Measurements from ENCODE around the gene TXNRD1.
"Not testable (repeated sequence)": the region's sequence is repeated elsewhere in the genome, so short reads cannot be mapped to it uniquely, and the experiment has no call there.

TXNRD1 gene

DNA sequence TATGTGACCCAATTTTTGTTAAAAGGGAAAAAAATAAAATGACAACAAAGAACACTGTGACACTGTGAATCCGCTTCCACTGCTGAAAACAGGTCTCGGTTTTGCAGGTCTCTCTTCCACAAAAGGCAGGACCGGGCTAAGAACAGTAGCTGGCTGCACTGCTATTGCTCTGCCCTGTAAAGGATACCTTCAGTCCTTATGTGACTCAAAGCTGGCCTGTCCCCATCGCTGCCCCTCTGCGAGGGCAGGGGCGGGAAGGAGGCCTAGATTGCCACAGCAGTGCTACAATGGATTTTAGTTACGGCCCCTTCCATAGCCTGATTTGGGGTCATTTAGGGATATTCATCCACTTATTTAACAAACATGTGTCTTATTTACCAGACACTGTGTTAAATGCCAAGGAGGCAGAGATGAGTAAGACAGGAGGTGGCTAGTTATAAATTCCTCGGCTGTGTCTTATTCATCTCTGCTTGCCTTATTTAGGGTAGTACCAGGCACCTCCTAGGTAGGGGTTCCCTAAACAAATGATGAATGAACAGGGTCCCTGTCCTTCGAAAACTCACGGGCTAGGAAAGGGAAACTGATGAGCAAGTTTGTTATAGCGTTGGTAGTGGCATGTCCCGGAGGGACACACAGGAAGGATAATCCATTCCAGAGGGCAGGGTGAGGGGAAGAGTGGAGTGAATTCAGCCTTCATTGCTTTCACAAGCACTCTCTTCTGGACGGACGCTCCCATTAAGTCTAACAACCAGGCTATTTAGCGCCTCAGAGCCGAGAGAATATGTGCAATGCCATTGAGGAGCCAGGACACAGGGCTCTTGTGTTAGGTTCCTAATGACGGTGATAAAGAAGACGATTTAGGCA lies 161.3 kb downstream of the TXNRD1 start:
- no peak for DNase-seq

DNA sequence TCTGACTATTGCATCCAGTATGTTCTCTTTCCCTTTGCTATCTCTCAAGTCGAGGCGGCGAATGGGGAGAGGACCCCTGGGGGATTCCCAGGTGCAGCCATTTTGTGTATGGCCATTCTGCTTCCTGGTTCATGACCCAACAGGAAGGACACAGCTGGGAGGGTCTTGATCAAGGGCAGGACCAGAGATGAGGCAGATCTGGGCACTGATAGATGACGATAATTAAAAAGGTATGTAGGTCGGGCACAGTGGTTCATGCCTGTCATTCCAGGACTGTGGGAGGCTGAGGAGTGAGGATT lies 161.9 kb downstream of the TXNRD1 start:
- DNase-seq, result no peak

DNA sequence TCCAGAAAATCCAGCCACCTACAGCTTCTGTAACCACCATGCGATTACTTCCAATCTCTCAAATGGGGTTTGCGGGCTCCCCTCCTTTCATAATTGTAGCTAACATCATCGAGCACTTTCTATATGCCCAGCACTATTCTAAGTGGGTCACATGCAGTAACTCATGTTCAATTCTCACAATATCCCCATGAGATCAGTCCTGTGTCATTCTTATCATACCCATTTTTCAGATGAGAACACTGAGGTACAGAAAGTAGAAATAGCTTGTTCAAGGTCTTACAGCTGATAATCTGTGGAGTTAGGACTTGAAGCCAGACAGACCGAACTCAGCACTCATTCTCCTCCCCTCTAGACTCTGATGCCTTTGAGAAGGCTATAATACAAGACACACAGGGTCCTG lies 162.8 kb downstream of the TXNRD1 start:
- no peak for DNase-seq

DNA sequence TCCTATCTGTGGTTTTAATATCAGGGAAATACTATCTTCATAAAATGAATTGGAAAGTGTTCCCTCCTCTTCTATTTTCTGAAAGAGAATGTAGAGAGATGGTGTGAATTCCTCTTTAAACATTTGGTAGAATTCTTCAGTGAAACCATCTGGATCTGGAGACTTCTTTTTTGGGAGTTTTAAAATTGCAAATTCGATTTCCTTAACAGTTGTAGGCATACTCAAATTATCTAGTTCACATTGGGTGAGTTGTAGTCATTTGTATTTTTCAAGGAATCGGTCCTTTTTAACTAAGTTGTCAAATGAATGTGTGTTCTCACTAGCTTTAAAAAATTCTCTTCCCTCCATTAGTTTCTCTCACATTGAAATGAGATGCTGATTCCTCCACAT lies 165.8 kb downstream of the TXNRD1 start:
- no peak for DNase-seq

DNA sequence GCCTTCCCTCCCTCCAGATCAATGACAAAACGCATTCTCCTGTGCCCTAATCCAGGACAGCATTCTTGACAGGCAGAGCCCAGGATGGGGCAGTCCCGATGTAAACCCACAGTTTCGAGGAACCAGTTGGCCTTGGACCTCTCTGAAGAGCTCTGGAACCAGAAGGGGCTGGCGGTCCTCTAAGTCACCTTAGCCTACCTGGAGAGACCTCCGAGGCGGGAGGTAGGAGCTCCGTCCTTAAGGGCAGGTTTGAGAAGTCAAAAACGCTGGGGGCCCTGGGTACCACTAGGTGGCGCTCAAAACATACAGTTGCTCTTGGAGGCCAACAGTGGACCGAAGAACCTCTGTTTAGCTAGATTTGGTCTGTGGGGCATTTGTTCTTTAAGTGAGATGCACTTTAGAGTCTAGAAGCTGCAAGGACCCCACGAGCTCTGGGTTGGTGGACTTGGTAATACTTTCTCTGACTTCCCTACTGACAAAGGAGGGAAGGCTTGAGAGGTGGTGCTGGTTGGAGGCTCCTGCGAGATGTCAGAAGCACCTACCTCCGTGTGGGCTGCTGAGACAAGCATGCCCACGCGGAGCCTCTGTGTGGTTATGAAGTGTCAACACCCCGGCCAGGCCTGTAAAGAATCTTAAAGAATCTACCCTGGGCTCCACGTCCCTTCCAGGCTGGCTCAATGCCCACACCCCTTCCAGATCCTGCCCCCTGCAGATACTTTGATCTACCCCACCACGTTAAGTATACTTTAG lies 166.3 kb downstream of the TXNRD1 start:
- DNase-seq, result peak; percentile 75

DNA sequence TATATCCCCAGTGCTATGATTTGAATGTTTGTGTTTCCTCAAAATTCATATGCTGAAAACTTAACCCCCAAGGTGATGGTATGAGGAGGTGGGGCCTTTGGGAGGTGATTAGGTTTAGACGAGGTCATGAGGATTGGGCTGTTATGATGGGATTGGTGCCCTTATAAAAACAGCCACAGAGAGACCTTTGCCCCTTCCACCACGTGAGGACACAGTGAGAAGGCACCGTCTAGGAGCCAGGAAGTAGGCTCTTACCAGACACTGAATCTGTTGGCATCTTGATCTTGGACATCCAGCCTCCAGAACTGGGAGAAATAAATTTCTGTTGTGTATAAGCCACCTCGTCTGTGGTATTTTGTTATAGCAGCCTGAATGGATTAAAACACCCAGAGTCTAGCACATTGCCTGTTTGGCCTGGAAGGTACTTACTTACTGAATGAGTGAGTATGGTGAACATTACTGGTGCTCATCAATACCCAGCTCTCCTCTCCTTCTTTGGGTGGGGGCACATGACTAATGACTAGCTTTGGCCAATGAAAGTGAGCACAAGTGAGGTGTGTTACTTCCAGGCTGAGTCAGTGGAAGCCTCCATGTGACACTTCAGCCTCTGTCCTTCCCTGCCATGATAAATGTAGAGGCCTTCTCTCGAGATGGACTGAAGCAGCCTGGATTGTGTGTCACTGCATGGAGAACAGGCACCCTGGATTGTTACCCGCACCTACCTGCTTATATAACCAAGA lies 168.7 kb downstream of the TXNRD1 start:
- DNase-seq, result no peak

DNA sequence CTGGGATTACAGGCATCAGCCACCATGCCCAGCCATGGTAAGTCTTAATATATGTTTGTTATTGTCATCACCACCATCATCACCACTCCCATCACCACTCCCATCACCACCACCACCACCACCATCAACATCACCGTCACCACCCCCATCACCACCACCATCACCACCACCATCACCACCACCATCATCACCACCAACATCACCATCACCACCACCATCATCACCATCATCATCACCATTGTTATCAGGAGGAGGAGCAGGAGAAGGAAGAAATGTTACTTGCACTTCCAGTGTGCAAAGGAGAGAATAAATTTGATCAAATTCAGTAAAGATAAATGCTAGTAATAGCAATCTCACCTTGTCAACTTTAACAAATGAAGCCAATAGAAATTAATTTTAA lies 169.9 kb downstream of the TXNRD1 start:
- no peak for DNase-seq

DNA sequence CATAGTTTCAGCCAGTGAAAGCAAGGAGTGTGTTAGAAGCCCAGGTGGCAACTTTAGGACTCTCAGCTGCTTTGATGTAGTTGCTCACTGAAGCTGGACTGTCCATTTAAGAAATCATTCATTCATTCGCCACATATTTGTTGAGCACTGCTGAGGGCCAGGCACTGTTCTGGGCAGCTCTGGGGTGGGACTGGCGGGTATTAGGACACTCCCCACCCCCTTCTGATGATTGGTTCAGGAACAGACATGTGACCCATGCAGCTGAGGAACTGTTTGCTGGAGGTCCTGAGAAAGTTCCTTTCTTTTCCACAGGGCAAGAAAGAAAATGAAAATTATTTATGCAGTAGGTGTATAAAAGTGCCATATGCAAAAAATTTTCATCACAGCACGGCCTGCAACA lies 170.9 kb downstream of the TXNRD1 start:
- DNase-seq, result no peak

DNA sequence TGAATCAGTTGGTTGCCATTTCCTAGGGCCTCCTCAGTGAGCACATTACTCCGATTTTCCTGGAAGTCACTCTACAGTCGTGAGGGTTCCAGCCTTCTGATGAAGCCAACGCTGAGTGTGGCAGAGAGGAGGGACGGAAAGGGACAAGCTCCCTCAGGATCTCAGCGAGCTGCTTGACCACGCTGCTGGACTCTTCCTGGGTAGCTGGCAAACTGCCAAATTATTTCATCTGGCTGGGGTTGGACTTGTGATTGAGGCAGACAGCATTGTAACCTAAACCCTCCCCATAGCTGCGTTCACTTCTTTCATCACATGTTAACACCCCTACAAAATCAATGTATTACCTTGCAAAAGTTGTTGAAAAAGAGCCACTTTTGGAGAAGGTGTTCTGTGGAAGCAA lies 171.6 kb downstream of the TXNRD1 start:
- peak; percentile 20 for DNase-seq

DNA sequence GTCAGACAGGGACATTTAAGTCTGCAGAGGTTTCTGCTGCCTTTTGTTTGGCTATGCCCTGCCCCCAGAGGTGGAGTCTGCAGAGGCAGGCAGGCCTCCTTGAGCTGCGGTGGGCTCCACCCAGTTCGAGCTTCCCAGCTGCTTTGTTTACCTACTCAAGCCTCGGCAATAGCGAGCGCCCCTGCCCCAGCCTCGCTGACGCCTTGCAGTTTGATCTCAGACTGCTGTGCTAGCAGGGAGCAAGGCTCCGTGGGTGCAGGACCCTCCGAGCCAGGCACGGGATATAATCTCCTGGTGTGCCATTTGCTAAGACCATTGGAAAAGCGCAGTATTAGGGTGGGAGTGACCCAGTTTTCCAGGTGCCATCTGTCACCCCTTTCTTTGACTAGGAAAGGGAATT lies 178.5 kb downstream of the TXNRD1 start:
- DNase-seq, result not testable (repeated sequence)
